Limb (tissue), 2 donors: Measurements from ENCODE around the gene COMMD1.

ENCODE experiments used
- DNase-seq, 2 donors: peaks; one replicate each; pipeline ENCODE4 v3.0.0-alpha.2; 2016; ENCODE audit errors: extremely low spot score in 2 of 2

COMMD1 gene

DNA sequence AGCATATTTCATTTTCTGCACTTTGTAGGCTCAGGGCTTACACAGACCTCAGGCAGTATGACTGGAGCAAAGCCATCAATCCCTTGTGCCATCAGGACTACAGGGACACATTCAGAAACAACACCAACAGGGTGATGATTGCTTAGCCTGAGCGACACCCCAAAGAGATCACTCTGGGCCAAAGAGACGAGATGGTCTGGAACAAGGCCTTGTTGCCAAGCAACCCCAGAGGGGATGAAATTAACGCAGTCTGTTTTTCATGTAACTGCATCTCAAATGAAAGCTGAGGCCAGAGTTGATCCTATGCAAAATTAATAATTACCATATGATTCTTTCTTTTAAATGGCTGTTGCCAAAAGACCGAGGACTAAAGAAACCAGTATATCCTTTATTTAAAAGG, 270.3 kb downstream of the COMMD1 start:
- DNase-seq: peak in 1 of 2 donors; percentile 27

DNA sequence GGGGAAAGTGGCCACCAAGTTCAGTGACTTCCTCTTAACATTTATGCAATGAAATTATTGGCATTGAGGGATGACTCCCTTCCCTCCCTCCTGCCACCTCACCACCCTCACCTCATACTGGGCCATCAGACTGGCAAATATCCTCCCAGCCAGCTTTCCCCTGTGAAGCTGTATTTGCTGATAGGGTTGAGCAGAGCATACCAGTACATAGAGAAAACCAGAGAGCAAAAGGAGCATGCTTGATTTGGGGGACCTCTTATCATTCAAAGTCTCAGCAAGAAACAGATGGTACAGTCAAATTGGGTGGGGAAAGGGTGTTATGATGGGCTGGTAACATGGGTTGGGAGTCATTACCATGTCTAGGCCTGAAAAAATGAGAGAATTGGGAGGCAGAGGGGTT, 271.3 kb downstream of the COMMD1 start:
- no peak for DNase-seq

DNA sequence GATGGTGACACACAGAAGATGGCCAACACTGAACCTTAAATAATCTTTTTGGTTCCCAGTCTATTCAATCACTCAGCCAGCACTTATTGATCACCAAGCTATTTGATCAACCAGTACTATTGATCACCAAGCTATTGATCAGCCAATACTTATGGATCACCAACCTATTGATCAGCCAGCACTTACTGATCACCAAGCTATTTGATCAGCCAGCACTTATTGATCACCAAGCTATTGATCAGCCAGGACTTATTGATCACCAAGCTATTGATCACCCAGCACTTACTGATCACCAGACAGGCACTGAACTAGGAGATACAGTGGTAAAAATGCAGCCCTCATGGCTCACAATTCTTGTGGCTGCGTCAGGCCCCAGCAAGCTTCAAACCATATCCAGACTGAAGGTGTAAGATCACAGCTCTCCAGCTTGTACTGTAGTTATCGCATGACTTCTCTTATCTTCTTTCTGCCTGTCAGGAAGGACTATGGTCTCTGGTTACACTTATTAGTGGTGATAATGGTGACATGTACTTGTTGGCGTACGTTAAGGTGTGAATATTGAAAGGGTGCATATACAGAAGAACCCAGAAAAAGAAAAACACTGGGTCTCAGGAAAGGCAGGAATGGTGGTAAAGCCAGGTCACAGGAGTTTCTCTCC, 272.0 kb downstream of the COMMD1 start:
- DNase-seq: no peak

DNA sequence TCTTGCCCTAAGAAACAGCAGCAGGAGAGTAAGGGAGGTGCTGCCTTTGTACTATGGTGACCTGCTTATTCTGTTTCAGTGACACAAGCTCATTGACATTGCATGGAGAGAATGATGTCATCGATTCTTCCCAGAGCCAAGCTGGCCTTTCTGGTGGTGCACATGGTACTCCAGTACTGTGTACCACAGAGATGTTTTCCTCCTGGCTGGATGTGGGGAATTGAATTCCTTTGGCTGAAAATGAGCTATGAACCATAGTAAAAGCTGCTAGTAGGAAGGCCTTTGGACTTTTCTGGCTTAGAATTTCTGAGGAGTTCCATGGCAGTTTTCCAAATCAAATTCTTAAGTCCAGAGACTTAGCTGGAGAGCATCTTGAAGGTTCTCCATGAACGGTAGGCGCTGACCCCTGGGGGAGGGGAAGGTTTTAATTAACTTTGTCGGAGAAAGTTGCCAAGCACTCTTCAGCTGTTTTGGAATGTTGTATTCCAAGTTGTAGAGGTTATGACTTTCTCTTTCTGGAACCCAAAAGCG, 273.3 kb downstream of the COMMD1 start:
- DNase-seq: no peak

DNA sequence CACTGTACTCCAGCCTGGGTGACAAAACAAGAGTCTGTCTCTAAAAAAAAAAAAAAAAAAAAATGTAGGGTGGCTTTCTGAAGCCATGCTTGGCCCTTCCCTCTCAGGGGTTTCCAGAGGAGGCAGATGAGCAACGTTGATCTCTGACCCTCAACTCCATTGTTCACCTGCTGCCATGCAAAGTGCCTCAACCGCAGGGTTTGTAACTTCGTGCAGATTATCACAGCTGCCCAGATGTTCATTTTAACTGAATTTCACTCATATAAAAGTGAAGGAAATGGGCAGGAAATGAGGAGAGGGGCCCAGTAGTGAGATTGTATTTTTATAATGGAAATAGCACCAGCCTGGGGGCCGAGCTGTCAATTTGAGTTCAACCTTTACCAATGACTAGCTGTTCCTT, 275.5 kb downstream of the COMMD1 start:
- DNase-seq: no peak

DNA sequence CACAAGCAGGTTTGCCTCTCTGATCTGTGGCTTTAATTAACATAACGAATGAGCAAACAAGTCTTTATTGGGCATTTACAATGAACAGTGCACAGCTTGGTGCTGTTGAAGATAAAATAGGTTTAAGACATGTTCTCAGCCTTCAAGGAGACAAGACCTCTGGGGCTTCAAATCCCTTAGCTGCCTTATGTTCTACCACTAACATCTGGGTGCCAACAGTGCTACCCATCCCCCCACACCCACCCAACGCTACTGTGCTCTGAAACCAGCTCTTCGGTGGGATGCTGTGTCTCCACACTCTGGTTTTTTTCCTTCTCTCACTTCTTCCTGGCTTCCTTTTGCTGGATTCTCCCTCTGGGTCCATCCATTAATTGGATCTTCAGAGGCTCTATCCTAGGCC, 276.4 kb downstream of the COMMD1 start:
- DNase-seq: no peak

DNA sequence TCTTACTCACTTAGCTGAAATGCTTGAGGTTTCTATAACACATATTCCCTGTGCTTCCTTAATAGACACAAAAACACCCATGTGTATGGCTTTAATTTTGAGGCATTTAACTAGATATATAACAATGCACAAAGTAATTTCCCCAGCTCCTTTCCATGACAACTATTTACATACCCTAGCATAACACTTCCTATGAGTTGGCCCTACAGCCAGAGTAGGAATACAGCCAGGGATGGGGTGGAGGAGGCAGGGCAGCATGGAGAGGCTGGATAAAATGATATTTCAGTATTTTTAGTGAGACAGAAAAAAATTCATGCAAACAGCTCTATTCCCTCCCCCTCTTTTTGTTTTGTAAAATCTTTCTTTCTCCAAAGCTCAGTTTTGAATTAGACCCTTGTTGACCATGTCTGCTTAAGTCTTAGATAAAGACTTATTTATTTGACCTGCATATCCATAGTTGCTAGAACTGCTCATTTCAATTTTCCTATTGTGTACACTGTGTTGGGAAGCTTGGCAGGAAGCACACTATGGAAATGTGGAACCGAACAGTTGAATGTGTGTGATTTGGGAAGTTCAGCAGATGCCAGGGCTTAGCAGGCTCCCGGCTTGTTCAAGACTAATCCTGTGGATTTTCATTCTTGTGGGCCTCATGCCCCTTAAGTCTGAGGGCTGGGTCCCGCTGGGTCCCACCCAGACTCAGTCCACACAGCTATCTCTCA, 279.2 kb downstream of the COMMD1 start:
- DNase-seq: no peak
